Skeletal muscle cell (primary cell): ENCODE results near the gene DIP2C.
A peak's percentile ranks its signal among the peaks of the same experiment; 100 is the strongest.
"Not testable (repeated sequence)": the region's sequence is repeated elsewhere in the genome, so short reads cannot be mapped to it uniquely, and the experiment has no call there.

Source experiments
- DNase-seq: peaks from one replicate; pipeline ENCODE4 v3.0.0-alpha.2; 2010; ENCODE audit warnings: low read depth
- H3K4me3 ChIP-seq: 2 replicates; pipeline ENCODE4 v1.5.1; 2011; ENCODE audit warnings: low read depth, mild to moderate bottlenecking, control low read depth, low read length, moderate library complexity

DIP2C gene

DNA sequence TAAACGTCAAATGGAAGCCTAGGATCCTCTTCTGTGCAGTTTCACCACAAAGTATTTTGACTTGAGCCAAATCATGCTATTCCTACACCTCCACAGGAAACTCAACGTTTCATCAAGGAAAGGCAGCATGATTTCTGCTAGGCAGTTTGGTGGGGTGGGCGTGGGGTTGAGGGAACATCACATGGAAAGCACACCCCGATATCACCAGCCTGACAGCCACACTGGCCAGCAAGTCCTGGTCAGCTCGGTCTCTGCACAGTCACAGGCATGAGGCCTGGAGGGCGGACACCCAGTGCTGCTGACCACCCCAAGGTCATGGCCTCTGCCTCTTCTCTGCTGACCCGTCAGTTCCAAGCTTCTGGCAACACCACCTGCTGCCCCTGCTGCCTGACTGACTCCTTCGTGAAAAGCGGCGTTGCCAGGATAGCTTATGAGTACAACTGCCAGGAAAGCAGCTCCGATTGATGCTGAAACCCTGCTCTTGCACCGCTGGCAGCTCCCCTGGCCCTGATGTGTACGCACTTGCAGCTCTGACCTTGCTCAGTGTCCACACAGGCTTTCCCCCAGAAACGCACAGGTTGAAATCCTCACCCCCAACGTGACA, 171.5 kb downstream of the DIP2C start:
- no peak for DNase-seq
- H3K4me3 ChIP-seq: no peak overlapping the region

GRCh38 chr10:517241-517830, 172.1 kb downstream of the DIP2C start:
- H3K4me3 ChIP-seq: no peak overlapping the region
- DNase-seq: no peak

DNA sequence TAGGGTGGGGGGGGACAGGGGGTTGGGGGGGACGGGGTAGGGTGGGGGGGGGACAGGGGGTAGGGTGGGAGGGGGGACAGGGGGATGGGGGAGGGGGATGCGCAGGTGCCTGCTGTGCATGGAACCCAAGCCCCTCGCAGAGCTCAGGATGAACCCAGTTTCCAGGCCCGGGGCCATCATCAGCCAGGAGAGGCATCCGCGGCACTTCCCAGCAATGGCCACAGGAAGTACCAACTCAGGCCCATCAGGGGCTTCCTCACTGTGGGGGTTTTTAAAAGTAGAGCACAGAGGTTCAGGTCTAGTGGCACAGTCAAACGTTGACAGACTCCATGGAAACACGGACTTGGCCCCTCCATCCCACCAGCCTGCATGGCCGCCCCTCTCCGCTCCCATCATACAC, 172.7 kb downstream of the DIP2C start:
- no peak overlapping the region for H3K4me3 ChIP-seq
- no peak for DNase-seq

DNA sequence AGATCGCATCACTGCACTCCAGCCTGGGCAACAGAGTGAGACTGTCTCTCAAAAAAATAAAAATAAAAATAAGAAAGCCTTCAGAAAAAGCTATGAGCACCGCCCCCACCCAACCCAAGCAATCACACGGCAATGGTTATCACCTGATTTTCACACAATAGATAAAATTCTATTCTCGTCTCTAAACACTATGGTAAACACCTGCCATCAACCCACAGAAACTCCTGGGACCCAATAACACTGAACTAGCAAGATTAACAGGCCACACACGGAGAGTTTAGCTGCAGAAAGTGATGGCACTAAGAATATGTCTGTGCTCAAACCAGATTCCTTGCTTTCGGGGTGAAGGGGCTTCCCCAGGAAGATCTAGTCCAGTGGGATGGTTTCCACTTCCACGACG, 173.8 kb downstream of the DIP2C start:
- no peak for DNase-seq

DNA sequence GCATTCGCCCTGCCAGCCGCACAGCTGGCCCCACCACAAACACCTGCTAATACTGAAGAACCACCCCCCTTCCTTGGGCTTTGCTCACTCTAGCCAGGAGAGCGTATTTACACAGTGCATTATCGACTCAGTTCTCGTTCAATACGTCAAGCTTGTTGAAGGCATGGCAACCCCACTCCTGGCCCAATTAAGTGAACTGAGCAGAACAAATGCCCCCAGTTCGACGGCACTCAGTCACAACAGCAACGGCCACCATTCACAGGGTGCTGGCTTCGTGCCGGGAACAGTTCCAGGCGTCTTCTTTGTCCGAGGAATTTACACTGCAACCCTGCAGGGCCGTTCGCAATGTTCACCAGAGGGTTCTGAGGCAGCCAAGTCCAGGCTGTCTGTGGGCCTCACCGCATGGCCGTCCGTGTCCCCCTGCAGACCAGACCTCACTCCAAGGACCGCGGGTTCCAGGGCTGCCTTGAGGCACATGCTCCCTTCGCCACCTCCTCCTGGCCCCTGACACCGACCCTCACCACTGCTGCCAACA, 175.3 kb downstream of the DIP2C start:
- no peak overlapping the region for H3K4me3 ChIP-seq
- no peak for DNase-seq

More for the DNA sequence above, 173.8 kb downstream of the DIP2C start:
- H3K4me3 ChIP-seq: no peak overlapping the region

GRCh38 chr10:513393-513792, 176.1 kb downstream of the DIP2C start:
- no peak for DNase-seq
- H3K4me3 ChIP-seq: no peak overlapping the region

DNA sequence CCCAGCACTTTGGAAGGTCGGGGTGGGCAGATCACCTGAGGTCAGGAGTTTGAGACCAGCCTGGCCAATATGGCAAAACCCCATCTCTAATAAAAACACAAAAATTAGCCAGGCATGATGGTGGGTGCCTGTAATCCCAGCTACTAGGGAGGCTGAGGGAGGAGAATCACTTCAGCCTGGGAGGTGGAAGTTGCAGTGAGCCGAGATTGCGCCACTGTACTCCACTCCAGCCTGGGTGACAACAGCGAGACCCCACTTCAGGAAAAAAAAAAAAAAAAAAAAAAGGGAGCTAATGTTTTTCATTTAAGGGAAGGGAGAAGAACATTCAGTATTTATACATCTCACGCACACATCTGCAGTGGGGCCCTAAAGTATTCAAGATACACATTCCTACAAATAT, 176.8 kb downstream of the DIP2C start:
- DNase-seq, H3K4me3 ChIP-seq: not testable (repeated sequence)

GRCh38 chr10:511849-512191, 177.6 kb downstream of the DIP2C start:
- no peak overlapping the region for H3K4me3 ChIP-seq
- no peak for DNase-seq

DNA sequence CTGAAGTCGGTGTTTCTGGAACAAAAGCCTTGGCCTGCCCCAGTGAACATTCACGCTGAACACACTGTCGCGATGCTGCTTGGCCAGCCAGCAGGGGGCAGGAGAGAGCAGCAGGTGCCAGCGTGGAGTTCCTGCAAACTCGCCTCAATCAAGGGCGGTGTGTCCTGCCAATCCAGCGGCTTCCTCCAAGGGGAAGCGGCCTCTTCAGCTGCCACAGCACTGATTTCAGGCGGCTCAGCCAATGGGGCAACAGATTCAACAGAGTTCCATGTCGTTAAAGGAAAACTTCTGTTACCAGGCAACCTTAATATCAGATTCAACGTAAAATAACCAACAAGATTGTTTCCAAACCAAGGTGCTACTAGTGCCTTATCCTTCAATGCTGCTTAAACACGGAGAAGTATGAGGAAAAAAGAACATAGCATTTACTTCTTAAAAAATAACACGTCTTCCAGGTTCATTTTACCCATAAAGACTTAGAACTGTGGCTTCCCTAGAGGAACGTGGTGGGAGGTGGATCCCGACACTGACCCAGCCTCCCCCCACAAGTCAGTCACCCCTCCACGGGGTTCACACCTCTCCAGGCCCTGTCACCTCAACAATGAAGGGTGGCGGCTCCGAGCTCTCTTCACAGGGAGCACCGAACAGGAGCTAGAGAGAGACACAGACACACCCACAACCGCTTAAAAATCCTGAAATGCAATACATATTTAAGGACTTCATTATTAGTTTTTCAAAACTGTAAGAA, 178.2 kb downstream of the DIP2C start:
- peak; percentile 83 for DNase-seq
- H3K4me3 ChIP-seq: no peak overlapping the region

GRCh38 chr10:510415-510881, 179.0 kb downstream of the DIP2C start:
- no peak for DNase-seq
- no peak overlapping the region for H3K4me3 ChIP-seq

DNA sequence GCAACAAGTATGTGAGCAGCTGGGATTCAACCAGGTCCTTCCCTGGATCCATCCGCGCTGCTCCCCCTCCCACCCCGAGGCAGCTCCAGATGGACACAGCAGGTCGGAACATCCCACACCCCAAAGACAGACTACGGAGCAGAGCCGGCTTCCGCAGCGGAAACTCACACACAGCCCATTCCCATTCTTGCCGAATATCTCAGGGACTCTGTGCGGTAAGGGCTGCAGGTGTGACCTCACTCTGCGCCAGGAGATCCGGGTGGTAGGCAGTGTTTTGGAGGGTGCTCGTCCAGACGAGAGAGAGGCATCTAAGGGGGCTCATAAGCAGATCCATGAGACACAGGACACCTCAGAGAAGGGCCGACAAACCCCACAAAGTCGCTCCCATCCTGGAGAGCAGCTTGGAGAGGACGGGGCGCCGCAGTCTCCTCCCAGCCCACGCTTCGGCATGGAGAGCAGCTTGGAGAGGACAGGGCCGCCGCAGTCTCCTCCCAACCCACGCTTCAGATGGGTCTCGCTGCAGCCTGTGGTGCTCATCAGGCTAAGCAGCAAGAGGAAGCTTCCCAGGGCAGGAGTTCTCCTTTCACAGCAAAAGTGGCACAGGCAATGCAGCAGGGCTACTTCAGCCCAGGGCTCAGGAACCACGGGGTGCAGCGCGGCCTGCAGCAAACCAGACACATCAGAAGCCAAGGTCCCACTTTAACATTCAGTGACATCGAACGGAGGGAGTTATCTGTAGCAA, 179.9 kb downstream of the DIP2C start:
- DNase-seq: no peak
- no peak overlapping the region for H3K4me3 ChIP-seq

DNA sequence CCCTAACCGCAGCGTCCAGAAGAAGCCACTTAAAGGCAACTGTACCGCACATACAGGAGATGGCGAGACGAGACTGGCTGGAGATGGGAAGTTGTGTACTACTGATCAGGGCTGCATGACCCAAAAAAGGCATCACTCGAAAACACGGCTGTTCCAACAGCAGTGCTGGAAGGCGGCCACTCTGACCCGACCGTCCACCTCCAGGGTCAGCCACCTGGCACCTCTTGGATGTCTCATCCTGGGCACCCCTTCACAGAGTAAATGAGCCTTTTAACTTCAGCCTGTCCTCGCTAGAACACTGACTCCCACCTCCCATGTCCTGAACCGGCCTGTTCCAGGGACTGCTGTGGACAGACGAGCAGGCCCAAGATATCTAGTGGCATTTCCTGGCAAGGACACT, 180.7 kb downstream of the DIP2C start:
- DNase-seq: no peak

DNA sequence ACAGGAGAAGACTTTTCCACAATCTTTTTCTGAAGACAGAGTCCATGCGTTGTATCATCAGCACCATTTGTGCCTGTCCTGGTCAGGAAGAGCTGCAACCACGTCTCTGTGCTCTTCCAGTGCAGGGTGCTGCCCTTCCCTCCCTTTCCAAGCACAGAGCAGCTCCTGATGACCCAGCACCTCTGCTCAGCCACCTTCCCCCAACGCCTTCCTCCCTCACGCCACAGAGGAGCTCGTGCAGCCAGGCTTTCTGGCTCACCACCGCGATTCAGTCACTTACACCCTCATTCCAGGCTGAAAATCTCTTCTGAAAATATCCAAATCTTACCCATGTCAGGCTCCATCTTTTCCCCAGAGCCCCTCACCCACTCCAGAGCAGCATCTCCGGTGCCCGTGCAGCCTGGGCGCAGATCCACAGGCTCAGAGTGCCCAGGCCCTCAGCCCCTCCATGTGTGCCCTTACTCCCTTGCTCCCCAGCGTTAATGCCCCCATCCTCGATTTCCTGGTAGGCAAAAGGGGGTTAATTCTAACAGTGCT, 181.5 kb downstream of the DIP2C start:
- DNase-seq: no peak
- no peak overlapping the region for H3K4me3 ChIP-seq

More for the DNA sequence above, 180.7 kb downstream of the DIP2C start:
- no peak overlapping the region for H3K4me3 ChIP-seq

DNA sequence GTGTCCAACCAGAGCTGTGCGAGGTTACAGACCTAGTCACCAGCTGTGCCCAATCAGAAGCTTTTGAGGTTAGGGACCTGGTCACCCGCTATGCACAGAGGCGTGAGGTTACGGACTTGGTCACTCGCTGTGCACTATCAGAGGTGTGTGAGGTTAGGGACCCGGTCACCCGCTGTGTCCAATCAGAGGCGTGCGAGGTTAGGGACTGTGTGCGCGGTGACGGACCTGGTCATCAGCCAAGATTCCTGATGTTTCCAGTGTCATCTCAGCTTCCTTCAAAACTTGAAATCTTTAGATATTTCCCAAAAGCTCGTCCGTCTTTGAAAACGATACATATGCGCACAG, 182.1 kb downstream of the DIP2C start:
- no peak overlapping the region for H3K4me3 ChIP-seq
- no peak for DNase-seq

GRCh38 chr10:506451-507354, 182.8 kb downstream of the DIP2C start:
- no peak overlapping the region for H3K4me3 ChIP-seq
- no peak for DNase-seq

DNA sequence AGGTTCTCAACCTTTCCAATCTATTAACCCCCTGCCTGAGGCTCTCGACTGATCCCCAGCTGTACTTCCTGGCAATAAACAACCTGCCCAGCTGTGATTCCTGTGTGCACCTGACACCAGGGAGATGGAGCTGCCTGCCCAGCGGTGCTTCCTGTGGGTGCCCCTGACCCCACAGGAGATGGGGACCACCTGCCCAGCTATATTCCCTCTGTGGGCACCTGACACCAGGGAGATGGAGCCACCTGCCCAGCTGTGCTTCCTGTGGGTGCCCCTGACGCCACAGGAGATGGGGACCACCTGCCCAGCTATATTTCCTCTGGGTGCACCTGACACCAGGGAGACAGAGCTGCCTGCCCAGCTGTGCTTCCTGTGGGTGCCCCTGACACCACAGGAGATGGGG, 184.0 kb downstream of the DIP2C start:
- H3K4me3 ChIP-seq: no peak overlapping the region
- no peak for DNase-seq

DNA sequence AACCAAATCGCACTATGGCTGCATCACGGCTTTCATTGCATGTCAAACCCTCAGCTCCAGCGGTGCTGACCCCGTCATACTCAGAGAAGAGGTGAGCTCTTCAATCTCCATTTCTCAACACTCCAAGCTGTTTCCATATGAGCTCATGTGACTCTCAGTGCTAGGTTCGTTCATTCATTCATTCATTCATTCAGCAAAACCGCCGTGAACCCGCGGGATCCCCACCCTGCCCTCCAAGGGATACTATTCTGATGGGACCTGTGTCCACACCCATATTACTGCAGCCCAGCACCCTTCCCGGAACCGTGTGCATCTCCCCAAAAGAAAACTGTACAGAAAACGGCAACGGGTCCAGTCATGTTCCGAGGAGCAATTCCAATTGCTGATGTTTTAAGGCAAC, 184.7 kb downstream of the DIP2C start:
- no peak for DNase-seq
- no peak overlapping the region for H3K4me3 ChIP-seq

- no peak overlapping the region for H3K4me3 ChIP-seq
- DNase-seq: no peak
Measured at GRCh38 chr10:504121-504611, 185.3 kb downstream of the DIP2C start.

DNA sequence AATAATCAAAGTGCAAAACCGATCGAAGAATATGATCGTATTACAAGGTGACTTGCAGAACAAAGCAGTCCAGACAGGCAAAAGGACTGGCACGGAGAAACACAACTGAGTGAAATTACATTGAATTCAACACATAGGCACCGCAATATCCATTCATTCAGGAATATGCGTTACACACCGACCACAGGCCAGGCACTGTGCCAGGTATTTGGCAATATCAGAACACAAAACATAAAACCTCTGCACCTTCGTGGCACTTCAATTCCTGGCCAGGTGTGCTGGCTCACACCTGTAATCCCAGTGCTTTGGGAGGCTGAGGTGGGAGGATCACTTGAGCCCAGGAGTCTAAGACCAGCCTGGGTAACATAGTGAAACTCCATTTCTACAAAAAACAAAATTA, 187.9 kb downstream of the DIP2C start:
- no peak for DNase-seq
- no peak overlapping the region for H3K4me3 ChIP-seq
